Esophagus squamous epithelium (tissue), 4 donors: ENCODE measurements around the gene SPACA7.

Experiments
- POLR2A ChIP-seq, 4 donors: fragments of 450-650 bp; IDR thresholded peaks; one replicate each; pipeline ENCODE4 v1.6.1; 2017; ENCODE audit warnings: antibody characterized with exemption in 4 of 4, mild to moderate bottlenecking in 4 of 4, moderate library complexity in 3 of 4
- TF ChIP-seq, protein P1 (sequence below), 6 experiments: fragments of 450-650 bp in 4 of 6; fragments of 200-600 bp in 2 of 6; sonication (generic) in 2 of 6; IDR thresholded peaks; one replicate each; pipeline ENCODE4 v1.5.1; 2016 to 2019; ENCODE audit warnings: antibody characterized with exemption in 6 of 6, mild to moderate bottlenecking in 4 of 6, moderate library complexity in 4 of 6

DNA sequence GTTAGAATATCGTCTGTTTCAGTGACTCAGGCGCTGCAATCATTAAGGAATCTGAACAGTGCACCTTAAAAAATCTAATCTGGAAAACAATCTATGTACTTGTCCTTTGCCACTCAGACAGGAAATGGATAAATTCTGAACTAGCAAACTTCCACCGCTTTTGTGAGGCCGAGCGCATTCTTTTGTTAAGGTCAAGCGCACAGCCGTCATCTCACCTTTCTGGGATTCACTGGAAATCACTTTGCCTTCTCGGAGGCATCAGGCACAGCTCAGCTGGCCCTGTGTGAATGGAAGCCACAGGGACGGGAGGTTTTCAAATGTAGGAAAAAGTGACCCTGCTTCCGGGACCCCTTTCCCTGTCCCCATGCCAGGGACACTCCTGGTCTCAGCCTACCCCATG is 28.2 kb upstream of the SPACA7 start:
- TF ChIP-seq, protein P1, sequence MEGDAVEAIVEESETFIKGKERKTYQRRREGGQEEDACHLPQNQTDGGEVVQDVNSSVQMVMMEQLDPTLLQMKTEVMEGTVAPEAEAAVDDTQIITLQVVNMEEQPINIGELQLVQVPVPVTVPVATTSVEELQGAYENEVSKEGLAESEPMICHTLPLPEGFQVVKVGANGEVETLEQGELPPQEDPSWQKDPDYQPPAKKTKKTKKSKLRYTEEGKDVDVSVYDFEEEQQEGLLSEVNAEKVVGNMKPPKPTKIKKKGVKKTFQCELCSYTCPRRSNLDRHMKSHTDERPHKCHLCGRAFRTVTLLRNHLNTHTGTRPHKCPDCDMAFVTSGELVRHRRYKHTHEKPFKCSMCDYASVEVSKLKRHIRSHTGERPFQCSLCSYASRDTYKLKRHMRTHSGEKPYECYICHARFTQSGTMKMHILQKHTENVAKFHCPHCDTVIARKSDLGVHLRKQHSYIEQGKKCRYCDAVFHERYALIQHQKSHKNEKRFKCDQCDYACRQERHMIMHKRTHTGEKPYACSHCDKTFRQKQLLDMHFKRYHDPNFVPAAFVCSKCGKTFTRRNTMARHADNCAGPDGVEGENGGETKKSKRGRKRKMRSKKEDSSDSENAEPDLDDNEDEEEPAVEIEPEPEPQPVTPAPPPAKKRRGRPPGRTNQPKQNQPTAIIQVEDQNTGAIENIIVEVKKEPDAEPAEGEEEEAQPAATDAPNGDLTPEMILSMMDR (IDR thresholded peaks at IDR 0.05), result no peak
- no peak for TF ChIP-seq POLR2A (IDR thresholded peaks at IDR 0.05)
